GDM1 (cell line): Measurements from ENCODE around the gene DDA1.
"Not testable (repeated sequence)": the region's sequence is repeated elsewhere in the genome, so short reads cannot be mapped to it uniquely, and the experiment has no call there.

ENCODE experiments used
- DNase-seq: peaks from one replicate; lab custom pipeline; 2025; lab: John Stamatoyannopoulos, UW

DDA1 gene

GRCh38 chr19:17289489-17289888 is 19.9 kb upstream of the DDA1 start:
- DNase-seq = no peak

- peak; percentile 66 for DNase-seq
These were observed 16.9 kb upstream of the DDA1 start for GRCh38 chr19:17292301-17293074.

- no peak for DNase-seq
These were observed 15.8 kb upstream of the DDA1 start for GRCh38 chr19:17293605-17294004.

- peak; percentile 31 for DNase-seq
These were observed 15.1 kb upstream of the DDA1 start for GRCh38 chr19:17294051-17294891.

- DNase-seq = not testable (repeated sequence)
These were observed 13.8 kb upstream of the DDA1 start for GRCh38 chr19:17295551-17295950.

GRCh38 chr19:17296273-17296672 is 13.1 kb upstream of the DDA1 start:
- DNase-seq = no peak

- DNase-seq = no peak
These were observed 12.4 kb upstream of the DDA1 start for GRCh38 chr19:17296976-17297375.

GRCh38 chr19:17300992-17301619 is 8.3 kb upstream of the DDA1 start:
- no peak for DNase-seq

GRCh38 chr19:17302391-17303166 is 6.8 kb upstream of the DDA1 start:
- DNase-seq = peak; percentile 34

GRCh38 chr19:17303167-17303939 is 6.0 kb upstream of the DDA1 start, which contains the start of gene ABHD8:
TSS of gene ABHD8 (minus strand) at chr19:17303425. CDS start at chr19:17301616, 1,809 bp downstream.
- peak; percentile 90 for DNase-seq

GRCh38 chr19:17303940-17304267 is 5.5 kb upstream of the DDA1 start:
- no peak for DNase-seq

GRCh38 chr19:17304386-17305215 is 4.8 kb upstream of the DDA1 start:
- no peak for DNase-seq

- DNase-seq = no peak
These were observed 4.2 kb upstream of the DDA1 start for GRCh38 chr19:17305216-17305516.

GRCh38 chr19:17305517-17306284 is 3.7 kb upstream of the DDA1 start, which contains the start of gene MRPL34:
TSS of gene MRPL34 (plus strand) at chr19:17305872. CDS start at chr19:17305893, 21 bp downstream.
- peak; percentile 98 for DNase-seq

- DNase-seq = no peak
These were observed 3.1 kb upstream of the DDA1 start for GRCh38 chr19:17306285-17306714.

- no peak for DNase-seq
These were observed 1.4 kb upstream of the DDA1 start for GRCh38 chr19:17307876-17308377.

GRCh38 chr19:17309965-17310461 is 650 bp downstream of the DDA1 start:
- no peak for DNase-seq

GRCh38 chr19:17311455-17312188 is 2.3 kb downstream of the DDA1 start:
- DNase-seq = no peak
